ENCODE results near the gene CCDC33.

- no peak for TF ChIP-seq EP300 (IDR thresholded peaks at IDR 0.05)
- TF ChIP-seq, protein P1, sequence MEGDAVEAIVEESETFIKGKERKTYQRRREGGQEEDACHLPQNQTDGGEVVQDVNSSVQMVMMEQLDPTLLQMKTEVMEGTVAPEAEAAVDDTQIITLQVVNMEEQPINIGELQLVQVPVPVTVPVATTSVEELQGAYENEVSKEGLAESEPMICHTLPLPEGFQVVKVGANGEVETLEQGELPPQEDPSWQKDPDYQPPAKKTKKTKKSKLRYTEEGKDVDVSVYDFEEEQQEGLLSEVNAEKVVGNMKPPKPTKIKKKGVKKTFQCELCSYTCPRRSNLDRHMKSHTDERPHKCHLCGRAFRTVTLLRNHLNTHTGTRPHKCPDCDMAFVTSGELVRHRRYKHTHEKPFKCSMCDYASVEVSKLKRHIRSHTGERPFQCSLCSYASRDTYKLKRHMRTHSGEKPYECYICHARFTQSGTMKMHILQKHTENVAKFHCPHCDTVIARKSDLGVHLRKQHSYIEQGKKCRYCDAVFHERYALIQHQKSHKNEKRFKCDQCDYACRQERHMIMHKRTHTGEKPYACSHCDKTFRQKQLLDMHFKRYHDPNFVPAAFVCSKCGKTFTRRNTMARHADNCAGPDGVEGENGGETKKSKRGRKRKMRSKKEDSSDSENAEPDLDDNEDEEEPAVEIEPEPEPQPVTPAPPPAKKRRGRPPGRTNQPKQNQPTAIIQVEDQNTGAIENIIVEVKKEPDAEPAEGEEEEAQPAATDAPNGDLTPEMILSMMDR (IDR thresholded peaks at IDR 0.05) = no peak
Measured at GRCh38 chr15:74191798-74192197, 44.3 kb upstream of the CCDC33 start.
